Skin of body (tissue), 2 donors: ENCODE results near the gene EXOC4. TPM values are rescaled to one million over a fixed set of nuclear protein-coding genes. Genes with fewer than 3 reads are reported as not detected.

Source experiments
- DNase-seq: peaks from one replicate; lab custom pipeline; 2025; lab: John Stamatoyannopoulos, UW
- total RNA-seq: library from RNA; depleted of rRNA; stranded (reverse); fragments of >200 nt; gene quantifications from one replicate; pipeline ENCODE4 v1.2.3, GENCODE V29; 2014

Gene EXOC4
- total RNA-seq, 1 donor from 2014 or later, result 96.4 TPM

GRCh38 chr7:133572087-133572486, 319.2 kb downstream of the EXOC4 start:
- DNase-seq, result no peak

GRCh38 chr7:133572843-133573242, 320.0 kb downstream of the EXOC4 start:
- DNase-seq, result no peak

- DNase-seq, result no peak
Observed at GRCh38 chr7:133573554-133574265, 320.8 kb downstream of the EXOC4 start.

- DNase-seq, result no peak
Observed at GRCh38 chr7:133575726-133576440, 323.0 kb downstream of the EXOC4 start.

- no peak for DNase-seq
Observed at GRCh38 chr7:133576612-133577168, 323.8 kb downstream of the EXOC4 start.

- DNase-seq, result no peak
Observed at GRCh38 chr7:133582766-133583523, 330.1 kb downstream of the EXOC4 start.

GRCh38 chr7:133583545-133584171, 330.8 kb downstream of the EXOC4 start:
- DNase-seq, result no peak

- DNase-seq, result no peak
Observed at GRCh38 chr7:133584956-133585668, 332.2 kb downstream of the EXOC4 start.

GRCh38 chr7:133586253-133586652, 333.4 kb downstream of the EXOC4 start:
- DNase-seq, result no peak

GRCh38 chr7:133587903-133588302, 335.0 kb downstream of the EXOC4 start:
- no peak for DNase-seq

- DNase-seq, result no peak
Observed at GRCh38 chr7:133590795-133591194, 337.9 kb downstream of the EXOC4 start.

- DNase-seq, result no peak
Observed at GRCh38 chr7:133591704-133592340, 338.9 kb downstream of the EXOC4 start.

- DNase-seq, result no peak
Observed at GRCh38 chr7:133593561-133593960, 340.7 kb downstream of the EXOC4 start.

- DNase-seq, result no peak
Observed at GRCh38 chr7:133601617-133602016, 348.7 kb downstream of the EXOC4 start.

GRCh38 chr7:133602291-133602690, 349.4 kb downstream of the EXOC4 start:
- DNase-seq, result no peak

GRCh38 chr7:133606991-133607390, 354.1 kb downstream of the EXOC4 start:
- DNase-seq, result no peak

GRCh38 chr7:133609806-133610205, 356.9 kb downstream of the EXOC4 start:
- no peak for DNase-seq

- no peak for DNase-seq
Observed at GRCh38 chr7:133611955-133612354, 359.1 kb downstream of the EXOC4 start.

- DNase-seq, result no peak
Observed at GRCh38 chr7:133613250-133613790, 360.4 kb downstream of the EXOC4 start.

GRCh38 chr7:133614251-133614650, 361.4 kb downstream of the EXOC4 start:
- DNase-seq, result no peak
